GM23248 (cell line): ENCODE measurements around the gene DCST2. TPM values are rescaled to one million over a fixed set of nuclear protein-coding genes. Genes with fewer than 3 reads are reported as not detected.
A peak's percentile ranks its signal among the peaks of the same experiment; 100 is the strongest.

Experiments
- DNase-seq: peaks from one replicate; pipeline ENCODE4 v3.0.0-alpha.2; 2015
- H2AFZ ChIP-seq: fragments of 200-600 bp; sonication (generic); 2 replicates; pipeline ENCODE4 v1.6.1; 2016; ENCODE audit warnings: antibody characterized with exemption
- H3F3A ChIP-seq: fragments of 200-600 bp; sonication (generic); 2 replicates; pipeline ENCODE4 v1.6.1; 2016; ENCODE audit warnings: mild to moderate bottlenecking, antibody characterized with exemption, mixed run types; ENCODE audit not compliant: insufficient read depth
- H3K27ac ChIP-seq: fragments of 200-600 bp; sonication (generic); 2 replicates; pipeline ENCODE4 v1.5.1; 2016; ENCODE audit warnings: mild to moderate bottlenecking
- H3K27me3 ChIP-seq: fragments of 200-600 bp; sonication (generic); replicated peaks from 2 replicates; pipeline ENCODE4 v1.6.1; 2016; ENCODE audit warnings: mild to moderate bottlenecking; ENCODE audit not compliant: insufficient read depth
- H3K36me3 ChIP-seq: fragments of 200-600 bp; sonication (generic); 2 replicates; pipeline ENCODE4 v1.6.1; 2016; ENCODE audit warnings: low read depth, mild to moderate bottlenecking
- H3K4me1 ChIP-seq: fragments of 200-600 bp; sonication (generic); 2 replicates; pipeline ENCODE4 v1.6.1; 2016; ENCODE audit warnings: mild to moderate bottlenecking; ENCODE audit not compliant: insufficient read depth
- H3K4me2 ChIP-seq: fragments of 200-600 bp; sonication (generic); one replicate; pipeline ENCODE4 v1.6.1; 2016; ENCODE audit warnings: mild to moderate bottlenecking; ENCODE audit not compliant: unreplicated experiment
- H3K4me3 ChIP-seq: fragments of 200-600 bp; sonication (generic); 2 replicates; pipeline ENCODE4 v1.5.1; 2016; ENCODE audit warnings: mild to moderate bottlenecking
- H3K79me2 ChIP-seq: fragments of 200-600 bp; sonication (generic); 2 replicates; pipeline ENCODE4 v1.6.1; 2016; ENCODE audit warnings: mild to moderate bottlenecking; ENCODE audit not compliant: insufficient read depth
- H3K9ac ChIP-seq: fragments of 200-600 bp; sonication (generic); 2 replicates; pipeline ENCODE4 v1.6.1; 2016; ENCODE audit warnings: mild to moderate bottlenecking
- H3K9me2 ChIP-seq: fragments of 200-600 bp; sonication (generic); 2 replicates; pipeline ENCODE4 v1.6.1; 2016; ENCODE audit warnings: mixed run types, mild to moderate bottlenecking, moderate library complexity; ENCODE audit not compliant: insufficient read depth
- H3K9me3 ChIP-seq: fragments of 200-600 bp; sonication (generic); one replicate; pipeline ENCODE4 v1.6.1; 2017; ENCODE audit warnings: low read depth
- H4K20me1 ChIP-seq: fragments of 200-600 bp; sonication (generic); 2 replicates; pipeline ENCODE4 v1.6.0; 2016; ENCODE audit not compliant: insufficient read depth
- EZH2 ChIP-seq: fragments of 200-600 bp; sonication (generic); IDR thresholded peaks from 2 replicates; pipeline ENCODE4 v1.6.1; 2018; ENCODE audit warnings: antibody characterized with exemption, mild to moderate bottlenecking; ENCODE audit not compliant: insufficient read depth, poor library complexity, severe bottlenecking
- EZH2phosphoT487 ChIP-seq: fragments of 200-600 bp; sonication (generic); IDR thresholded peaks from 2 replicates; pipeline ENCODE4 v1.6.1; 2018; ENCODE audit warnings: antibody characterized with exemption, moderate library complexity, mild to moderate bottlenecking, low read depth; ENCODE audit not compliant: insufficient read depth
- WGBS, 2 experiments: methylation state at CpG; one replicate each; pipeline ENCODE4 v1.1.6; 2015 to 2017; ENCODE audit warnings: low lambda C conversion rate in 2 of 2, low coverage in 1 of 2; ENCODE audit errors: missing lambda C conversion rate in 2 of 2; 5-methylcytosine and 5-hydroxymethylcytosine counted together
- in situ Hi-C: fragments of 300-500 bp; cut with MboI; formaldehyde crosslinking; loops from 2 replicates; pipeline ENCODE4 v1.15.0; 2020
- polyA plus RNA-seq: library from polyadenylated mRNA; unstranded; fragments of >200 nt; fragmentation: Nextera tagmentation; extraction: Ambion mirVana; gene quantifications from 2 replicates; pipeline ENCODE4 v1.2.1, GENCODE V29; 2016
- total RNA-seq: library from RNA; depleted of rRNA; stranded (reverse); fragments of >200 nt; shearing (Covaris generic); gene quantifications from 2 replicates; pipeline ENCODE4 v1.2.3, GENCODE V29; 2014

The DCST2 gene
- total and polyA plus RNA-seq, 2 experiments from 2014 or later, result 0.14 TPM; not detected in 1

GRCh38 chr1:155048449-155049334 lies 15.1 kb upstream of the DCST2 start:
- TF ChIP-seq EZH2 (no peak), EZH2phosphoT487 (no peak)
- Histone ChIP-seq H3K79me2 (no peaks in the 10 kb centered on the region), H3K4me3 (no peak overlapping the region), H3K27ac (no peak overlapping the region), H3K27me3 (no peaks in the 10 kb centered on the region), H3K9me2 (no peaks in the 10 kb centered on the region), H4K20me1 (no peaks in the 10 kb centered on the region), H3K9me3 (no peaks in the 10 kb centered on the region), H3K4me2 (no peak overlapping the region), H2AFZ (no peak overlapping the region), H3K9ac (no peak overlapping the region), H3K4me1 (peaks cover 16% of the 10 kb centered on the region), H3K36me3 (no peaks in the 10 kb centered on the region), H3F3A (peaks cover 10% of the 10 kb centered on the region)
- in situ Hi-C loops, result no loop called here
- 95 to 97% methylated on average over 8 of the region's 8 CpGs for WGBS, 2 experiments
- DNase-seq, result no peak

GRCh38 chr1:155044812-155045657 lies 11.5 kb upstream of the DCST2 start:
- Histone ChIP-seq H2AFZ (no peak overlapping the region), H4K20me1 (no peaks in the 10 kb centered on the region), H3K79me2 (no peaks in the 10 kb centered on the region), H3K4me3 (no peak overlapping the region), H3K36me3 (no peaks in the 10 kb centered on the region), H3K9me2 (no peaks in the 10 kb centered on the region), H3K27ac (no peak overlapping the region), H3F3A (peaks cover 7% of the 10 kb centered on the region), H3K4me1 (peaks cover 13% of the 10 kb centered on the region), H3K4me2 (no peak overlapping the region), H3K9ac (no peak overlapping the region), H3K9me3 (no peaks in the 10 kb centered on the region), H3K27me3 (no peaks in the 10 kb centered on the region)
- no peak for TF ChIP-seq EZH2
- TF ChIP-seq EZH2phosphoT487, result no peak
- in situ Hi-C loops, result no loop called here
- 51 to 62% methylated on average over 5 to 7 of the region's 7 CpGs for WGBS, 2 experiments
- peak; percentile 92 for DNase-seq

GRCh38 chr1:155044365-155044764 lies 10.8 kb upstream of the DCST2 start:
- WGBS, 2 experiments, result 83 to 91% methylated on average over 6 of the region's 6 CpGs
- no peak overlapping the region for H3K9ac ChIP-seq
- no peaks in the 10 kb centered on the region for H3K27me3 ChIP-seq
- no peak for DNase-seq
- no peaks in the 10 kb centered on the region for H3K79me2 ChIP-seq
- H3K27ac ChIP-seq, result no peak overlapping the region
- no peak for TF ChIP-seq EZH2phosphoT487
- no peak for TF ChIP-seq EZH2
- peaks cover 7% of the 10 kb centered on the region for H3K4me1 ChIP-seq
- no peaks in the 10 kb centered on the region for H3K9me3 ChIP-seq
- no peaks in the 10 kb centered on the region for H3K9me2 ChIP-seq
- H3F3A ChIP-seq, result no peaks in the 10 kb centered on the region; the same call in 1 of the 2 replicates
- no peaks in the 10 kb centered on the region for H4K20me1 ChIP-seq
- H3K4me2 ChIP-seq, result no peak overlapping the region
- in situ Hi-C loops, result no loop called here
- no peaks in the 10 kb centered on the region for H3K36me3 ChIP-seq
- H2AFZ ChIP-seq, result no peak overlapping the region
- no peak overlapping the region for H3K4me3 ChIP-seq

GRCh38 chr1:155043793-155044192 lies 10.2 kb upstream of the DCST2 start:
- no peaks in the 10 kb centered on the region for H3K9me2 ChIP-seq
- peaks cover 9% of the 10 kb centered on the region for H3K4me1 ChIP-seq
- H2AFZ ChIP-seq, result no peak overlapping the region
- H3K4me2 ChIP-seq, result no peak overlapping the region
- H3K9ac ChIP-seq, result no peak overlapping the region
- TF ChIP-seq EZH2, result no peak
- no peak for TF ChIP-seq EZH2phosphoT487
- no peak overlapping the region for H3K27ac ChIP-seq
- DNase-seq, result no peak
- H3K9me3 ChIP-seq, result no peaks in the 10 kb centered on the region
- H3F3A ChIP-seq, result no peaks in the 10 kb centered on the region
- in situ Hi-C loops, result no loop called here
- no peaks in the 10 kb centered on the region for H4K20me1 ChIP-seq
- no peaks in the 10 kb centered on the region for H3K79me2 ChIP-seq
- H3K4me3 ChIP-seq, result no peak overlapping the region
- H3K36me3 ChIP-seq, result no peaks in the 10 kb centered on the region
- no peaks in the 10 kb centered on the region for H3K27me3 ChIP-seq
- 93 to 97% methylated on average over 3 of the region's 3 CpGs for WGBS, 2 experiments
